GM20000 (cell line): ENCODE data around the gene SLIT3.

Source experiments
- DNase-seq: peaks from one replicate; pipeline ENCODE4 v3.0.0; 2012; ENCODE audit warnings: low spot score
- TF ChIP-seq, protein P1 (sequence below): IDR thresholded peaks from 2 replicates; pipeline ENCODE4 v1.5.1; 2012; ENCODE audit warnings: mild to moderate bottlenecking, control low read depth; ENCODE audit errors: extremely low read depth, missing control alignments

The SLIT3 gene

DNA sequence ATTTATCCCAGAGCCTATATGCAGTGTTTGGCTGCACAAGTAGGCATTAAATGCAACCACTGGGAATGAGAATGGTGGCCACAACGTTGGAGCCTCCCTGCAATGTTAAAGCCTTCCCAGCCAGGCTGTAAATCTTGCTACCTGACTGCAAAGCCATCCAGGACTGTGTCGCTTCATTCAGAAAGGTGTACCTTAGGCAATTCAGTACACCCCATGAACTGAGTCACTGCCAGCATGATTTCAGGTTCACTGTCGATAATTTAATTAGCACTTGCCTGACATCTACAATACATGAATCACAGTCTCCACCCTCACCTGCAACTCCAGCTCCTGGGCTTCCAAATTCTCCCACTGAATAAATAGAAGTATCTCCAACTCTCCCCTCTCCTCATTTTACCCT is 108.4 kb downstream of the SLIT3 start:
- DNase-seq = no peak
- TF ChIP-seq, protein P1, sequence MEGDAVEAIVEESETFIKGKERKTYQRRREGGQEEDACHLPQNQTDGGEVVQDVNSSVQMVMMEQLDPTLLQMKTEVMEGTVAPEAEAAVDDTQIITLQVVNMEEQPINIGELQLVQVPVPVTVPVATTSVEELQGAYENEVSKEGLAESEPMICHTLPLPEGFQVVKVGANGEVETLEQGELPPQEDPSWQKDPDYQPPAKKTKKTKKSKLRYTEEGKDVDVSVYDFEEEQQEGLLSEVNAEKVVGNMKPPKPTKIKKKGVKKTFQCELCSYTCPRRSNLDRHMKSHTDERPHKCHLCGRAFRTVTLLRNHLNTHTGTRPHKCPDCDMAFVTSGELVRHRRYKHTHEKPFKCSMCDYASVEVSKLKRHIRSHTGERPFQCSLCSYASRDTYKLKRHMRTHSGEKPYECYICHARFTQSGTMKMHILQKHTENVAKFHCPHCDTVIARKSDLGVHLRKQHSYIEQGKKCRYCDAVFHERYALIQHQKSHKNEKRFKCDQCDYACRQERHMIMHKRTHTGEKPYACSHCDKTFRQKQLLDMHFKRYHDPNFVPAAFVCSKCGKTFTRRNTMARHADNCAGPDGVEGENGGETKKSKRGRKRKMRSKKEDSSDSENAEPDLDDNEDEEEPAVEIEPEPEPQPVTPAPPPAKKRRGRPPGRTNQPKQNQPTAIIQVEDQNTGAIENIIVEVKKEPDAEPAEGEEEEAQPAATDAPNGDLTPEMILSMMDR = no peak

DNA sequence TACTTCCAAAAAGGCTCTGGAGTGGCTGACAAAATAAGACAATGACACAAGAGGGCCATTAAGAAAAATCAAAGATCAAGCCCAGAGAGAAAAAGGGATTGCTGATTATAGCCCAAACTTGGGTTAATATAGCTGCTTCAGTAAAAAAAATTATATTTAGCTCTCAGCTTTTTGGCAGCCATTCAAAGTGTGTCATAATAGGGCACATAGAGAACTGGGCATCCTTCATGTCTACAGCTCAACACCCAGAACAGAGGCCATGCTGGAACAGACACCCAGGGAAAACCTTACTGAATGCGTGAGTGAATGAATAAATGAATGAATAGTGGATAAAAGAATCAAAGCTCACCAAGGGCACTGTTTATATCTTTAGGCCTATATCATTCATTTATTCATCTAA is 110.1 kb downstream of the SLIT3 start:
- no peak for DNase-seq
- TF ChIP-seq, protein P1 = no peak

DNA sequence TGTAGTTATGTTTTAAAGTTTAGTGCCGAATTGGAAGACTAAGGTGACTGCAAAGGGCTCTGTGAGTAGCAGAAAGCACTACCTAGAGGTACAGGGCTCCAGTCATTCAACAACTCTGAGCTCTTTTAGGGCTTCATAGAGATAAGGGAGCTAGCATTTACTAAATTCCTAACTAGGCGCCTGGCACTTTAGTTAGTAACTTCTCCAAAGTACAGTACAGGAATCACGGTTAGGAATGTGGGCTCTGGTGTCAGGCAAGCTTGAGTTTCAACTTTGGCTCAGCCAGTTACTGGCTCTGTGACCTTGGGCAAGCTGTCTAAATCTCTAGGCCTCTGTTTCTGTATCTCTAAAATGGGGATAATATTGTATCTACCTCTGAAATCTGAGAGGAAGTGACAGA is 115.3 kb downstream of the SLIT3 start:
- TF ChIP-seq, protein P1 = no peak
- DNase-seq = no peak

DNA sequence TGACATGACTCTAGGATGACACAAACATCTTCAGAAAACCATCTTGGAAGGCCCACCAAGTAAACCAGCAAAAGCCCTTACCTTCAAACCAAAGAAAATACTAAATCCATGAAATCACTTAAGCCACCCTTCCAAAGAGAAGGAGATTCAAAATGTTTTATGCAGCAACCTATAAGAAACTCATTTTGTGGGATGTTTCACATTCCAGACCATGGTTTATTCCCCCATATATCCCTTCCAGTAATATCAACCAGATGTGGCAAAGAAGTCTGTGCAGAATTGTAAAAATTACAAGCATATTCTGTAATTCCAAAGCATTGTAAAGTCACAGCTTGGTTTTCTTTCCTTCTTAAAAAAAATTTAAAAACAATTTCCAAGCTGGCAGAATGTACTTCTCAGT is 117.4 kb downstream of the SLIT3 start:
- TF ChIP-seq, protein P1 = no peak
- DNase-seq = no peak

DNA sequence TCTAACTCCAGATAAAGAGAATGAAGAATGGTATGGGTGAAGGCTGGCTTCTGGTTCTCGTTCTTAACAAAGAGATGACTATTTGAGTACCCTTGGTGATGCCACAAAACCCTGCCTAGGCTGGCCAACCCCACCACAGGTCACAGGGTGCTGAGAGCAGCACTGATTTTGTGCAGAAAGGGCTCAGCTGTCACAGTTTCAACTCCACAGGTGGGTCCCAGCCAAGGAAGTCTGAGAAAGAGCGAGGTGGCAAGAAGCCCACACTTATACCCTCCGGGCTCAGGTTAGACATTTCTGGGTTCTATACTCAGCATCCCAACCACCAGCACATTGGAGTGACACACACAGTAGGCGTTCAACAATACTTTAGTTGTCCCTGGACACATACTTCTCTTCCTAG is 118.1 kb downstream of the SLIT3 start:
- DNase-seq = no peak
- TF ChIP-seq, protein P1 = no peak

DNA sequence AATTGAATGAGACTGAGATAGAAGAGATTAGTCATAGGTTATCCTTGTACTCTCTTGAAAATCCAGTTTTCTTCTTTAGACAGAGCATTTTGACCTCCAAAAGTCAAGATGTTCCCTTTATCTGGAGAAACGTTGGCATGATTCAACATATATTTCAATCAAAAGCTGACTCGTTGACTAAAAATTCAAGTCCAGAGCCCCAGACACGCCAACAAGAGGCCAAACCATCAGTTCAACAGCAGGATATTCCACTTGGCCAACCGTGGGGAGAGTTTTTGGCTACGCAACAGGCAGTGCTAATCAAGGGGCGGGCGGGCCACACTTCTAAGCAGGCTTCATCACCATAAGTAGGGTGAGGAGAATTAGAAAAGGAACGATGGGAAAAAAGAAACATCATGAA is 119.1 kb downstream of the SLIT3 start:
- DNase-seq = no peak

DNA sequence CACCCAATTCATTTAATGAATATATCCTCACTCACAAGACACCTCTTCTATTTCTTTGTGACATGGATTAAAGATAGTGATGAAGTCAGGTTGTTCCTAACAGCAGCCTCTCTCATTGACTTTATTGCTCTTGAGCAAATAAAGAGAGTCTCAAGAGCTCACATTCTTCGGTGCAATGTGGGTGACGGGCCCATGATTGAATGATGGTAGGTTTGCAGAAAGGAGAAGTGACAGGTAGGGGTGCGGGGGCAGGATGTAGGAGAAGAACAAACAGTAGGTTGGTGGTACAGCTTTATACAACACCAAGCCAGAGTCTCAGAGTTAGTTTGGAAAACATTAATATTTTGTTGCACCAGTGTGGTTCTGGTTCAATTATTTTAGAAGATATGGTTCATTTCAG is 122.2 kb downstream of the SLIT3 start:
- TF ChIP-seq, protein P1 = no peak
- no peak for DNase-seq

More for the DNA sequence above, 119.1 kb downstream of the SLIT3 start:
- TF ChIP-seq, protein P1 = no peak
